H1 (cell line): Measurements from ENCODE around the gene CIAO2A.

Experiments used
- BRCA1 ChIP-seq: IDR thresholded peaks from 2 replicates; pipeline ENCODE4 v1.6.1; 2012; ENCODE audit warnings: low read depth, low read length, improper control_type of control experiment
- CBX5 ChIP-seq: fragments of 300-800, 300-1000 bp; sonication (generic); IDR thresholded peaks from 2 replicates; pipeline ENCODE4 v1.7.1; 2016; ENCODE audit warnings: antibody characterized with exemption, low read length, low read depth
- CTCF ChIP-seq, 3 experiments: IDR thresholded peaks; 1 replicate in 2 of 3; 2 replicates in 1 of 3; pipeline versions ENCODE4 v1.5.1 to v1.6.1; 2011; ENCODE audit warnings: low read length in 3 of 3, mild to moderate bottlenecking in 3 of 3, inconsistent platforms in 2 of 3, low read depth in 1 of 3, moderate library complexity in 1 of 3; ENCODE audit not compliant: insufficient read depth in 1 of 3; ENCODE audit errors: control extremely low read depth in 1 of 3
- MAFK ChIP-seq: IDR thresholded peaks from 2 replicates; pipeline ENCODE4 v1.6.1; 2012; ENCODE audit warnings: low read depth, mild to moderate bottlenecking, improper control_type of control experiment, low read length
- TAF1 ChIP-seq: IDR thresholded peaks from 2 replicates; pipeline ENCODE4 v1.6.1; 2011; ENCODE audit warnings: mild to moderate bottlenecking, low read depth, low read length
- USF2 ChIP-seq: IDR thresholded peaks from 2 replicates; pipeline ENCODE4 v1.6.1; 2011; ENCODE audit warnings: low read length, improper control_type of control experiment

- no peak for TF ChIP-seq USF2
- no peak for TF ChIP-seq CTCF (IDR thresholded peaks at IDR 0.05; ENCODE audit: control extremely low read depth in 1 of 3, insufficient read depth in 1 of 3, low read depth in 1 of 3, low read length in 3 of 3)
- no peak for TF ChIP-seq MAFK
- TF ChIP-seq TAF1: no peak
- TF ChIP-seq BRCA1: no peak
- no peak for TF ChIP-seq CBX5
Observed at GRCh38 chr15:64070965-64071851, 22.4 kb downstream of the CIAO2A start.
